Measurements from ENCODE around the gene TRIM31.

TRIM31 gene, protein sequence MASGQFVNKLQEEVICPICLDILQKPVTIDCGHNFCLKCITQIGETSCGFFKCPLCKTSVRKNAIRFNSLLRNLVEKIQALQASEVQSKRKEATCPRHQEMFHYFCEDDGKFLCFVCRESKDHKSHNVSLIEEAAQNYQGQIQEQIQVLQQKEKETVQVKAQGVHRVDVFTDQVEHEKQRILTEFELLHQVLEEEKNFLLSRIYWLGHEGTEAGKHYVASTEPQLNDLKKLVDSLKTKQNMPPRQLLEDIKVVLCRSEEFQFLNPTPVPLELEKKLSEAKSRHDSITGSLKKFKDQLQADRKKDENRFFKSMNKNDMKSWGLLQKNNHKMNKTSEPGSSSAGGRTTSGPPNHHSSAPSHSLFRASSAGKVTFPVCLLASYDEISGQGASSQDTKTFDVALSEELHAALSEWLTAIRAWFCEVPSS

DNA sequence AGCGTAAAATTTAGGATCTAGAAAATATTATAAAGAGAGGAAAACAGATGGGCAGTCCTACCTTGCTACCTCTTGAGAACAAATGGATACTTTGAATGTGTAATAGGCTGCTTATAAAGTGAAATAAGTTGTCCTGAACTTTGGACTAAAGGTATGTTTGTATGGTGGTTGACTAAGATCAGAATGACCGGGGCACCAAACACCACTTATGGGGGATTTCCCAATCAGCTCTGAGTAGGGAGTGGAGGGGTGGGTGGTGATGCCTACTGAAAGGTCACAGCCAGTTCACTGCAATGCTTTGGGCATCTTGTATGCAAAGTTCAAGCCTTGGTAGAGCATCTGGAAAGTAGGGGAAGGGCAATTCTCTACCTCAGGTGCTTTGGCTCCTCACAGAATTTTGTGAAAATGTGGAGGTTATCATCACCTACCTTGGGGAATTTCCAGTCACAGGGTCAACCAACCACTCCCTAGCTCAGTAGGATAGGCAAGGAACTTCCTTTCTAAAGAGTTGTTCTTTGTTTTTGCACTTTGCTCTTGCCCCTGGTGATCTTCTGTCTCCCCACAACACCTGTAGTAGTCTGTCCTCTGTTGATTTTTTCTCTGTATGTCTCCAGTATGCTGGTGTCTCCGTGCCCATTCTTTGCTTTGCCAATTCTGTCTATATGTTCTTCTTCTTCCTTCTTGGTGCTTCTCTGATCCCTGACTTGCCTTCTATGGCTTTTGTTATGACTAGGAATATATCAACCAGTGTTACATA, at the start of gene TRIM31:
TSS of gene TRIM31 (minus strand) at position 88 of the 757 bp plus-strand sequence. CDS start 285 bp downstream, outside the sequence.
- DNase-seq (ENCODE audit: low read depth), result no peak

DNA sequence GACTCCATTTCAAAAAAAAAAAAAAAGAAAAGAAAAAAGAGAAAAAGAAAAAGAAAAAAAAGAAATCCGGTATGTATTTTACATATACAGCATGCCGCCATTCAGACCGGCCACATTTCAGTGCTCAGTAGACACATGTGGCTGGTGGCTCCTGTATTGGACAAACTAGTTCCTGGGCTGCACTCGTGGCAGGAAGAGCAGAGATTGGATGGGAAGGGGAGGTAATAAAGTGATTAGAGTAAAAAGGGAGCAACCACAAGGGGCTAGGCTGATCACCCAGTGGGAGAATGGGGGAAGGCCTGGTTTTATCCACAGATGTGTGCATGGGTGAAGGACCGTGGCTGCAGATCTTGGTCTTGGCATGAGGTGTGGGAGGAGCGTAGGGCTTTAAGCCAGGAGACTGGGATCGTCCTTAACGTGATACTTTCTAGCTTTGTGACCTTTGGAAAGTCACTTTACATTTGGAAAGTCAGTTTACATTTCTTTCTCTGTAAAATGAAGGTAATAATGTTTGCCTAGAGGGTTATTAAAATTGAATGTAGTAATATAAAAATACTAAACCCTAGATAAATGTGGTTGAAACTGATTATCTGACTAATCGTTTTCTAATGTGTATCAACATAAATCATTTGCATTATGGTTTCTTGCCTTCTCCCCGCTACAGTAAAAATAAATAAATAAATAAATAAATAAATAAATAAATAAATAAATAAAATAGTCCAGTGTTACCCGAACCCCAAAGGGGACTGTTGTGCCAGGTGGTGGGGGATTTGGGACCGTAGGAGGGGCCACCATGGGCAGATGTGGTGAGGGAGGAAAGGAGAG, 49.6 kb upstream of the TRIM31 start:
- no peak for DNase-seq (ENCODE audit: low read depth)

DNA sequence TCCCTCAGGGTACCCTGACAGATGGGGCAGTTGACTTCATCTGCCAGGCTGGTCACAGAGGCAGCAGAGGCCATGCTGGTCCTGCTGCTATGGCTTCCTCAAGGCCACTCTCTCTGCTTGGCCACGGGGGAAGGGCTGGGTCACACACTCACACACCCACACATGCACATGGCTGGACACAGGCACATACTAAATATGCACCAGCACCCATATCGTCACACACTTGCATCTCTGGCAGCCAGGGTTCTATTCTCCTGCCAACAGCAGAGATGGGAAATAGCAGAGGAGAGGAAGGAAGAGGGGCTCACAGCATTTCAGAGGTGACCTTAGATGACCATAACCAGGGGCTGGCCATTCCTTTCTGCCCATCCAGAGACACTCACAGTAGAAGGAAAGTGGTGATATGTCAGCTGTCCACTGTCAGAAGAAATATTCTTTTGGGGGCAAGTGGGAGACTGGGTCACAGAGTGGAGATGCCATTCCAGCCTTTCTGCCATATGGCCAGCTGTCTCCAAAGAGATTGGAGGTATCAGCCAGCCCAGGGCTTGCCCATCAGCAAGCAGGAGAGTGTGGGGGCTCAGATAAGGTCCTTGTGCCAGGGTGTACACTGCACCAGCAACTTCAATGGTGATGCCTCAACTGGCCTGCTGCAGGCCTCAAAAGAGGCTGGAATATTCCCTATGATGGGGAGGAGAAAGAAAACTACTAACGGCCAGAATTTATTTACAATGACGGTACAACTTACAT, 48.1 kb upstream of the TRIM31 start, which contains the start of gene TRIM10:
TSS of gene TRIM10 (minus strand) at position 427 of the 747 bp plus-strand sequence. CDS start at position 74, 353 bp downstream.
- DNase-seq (ENCODE audit: low read depth), result no peak

DNA sequence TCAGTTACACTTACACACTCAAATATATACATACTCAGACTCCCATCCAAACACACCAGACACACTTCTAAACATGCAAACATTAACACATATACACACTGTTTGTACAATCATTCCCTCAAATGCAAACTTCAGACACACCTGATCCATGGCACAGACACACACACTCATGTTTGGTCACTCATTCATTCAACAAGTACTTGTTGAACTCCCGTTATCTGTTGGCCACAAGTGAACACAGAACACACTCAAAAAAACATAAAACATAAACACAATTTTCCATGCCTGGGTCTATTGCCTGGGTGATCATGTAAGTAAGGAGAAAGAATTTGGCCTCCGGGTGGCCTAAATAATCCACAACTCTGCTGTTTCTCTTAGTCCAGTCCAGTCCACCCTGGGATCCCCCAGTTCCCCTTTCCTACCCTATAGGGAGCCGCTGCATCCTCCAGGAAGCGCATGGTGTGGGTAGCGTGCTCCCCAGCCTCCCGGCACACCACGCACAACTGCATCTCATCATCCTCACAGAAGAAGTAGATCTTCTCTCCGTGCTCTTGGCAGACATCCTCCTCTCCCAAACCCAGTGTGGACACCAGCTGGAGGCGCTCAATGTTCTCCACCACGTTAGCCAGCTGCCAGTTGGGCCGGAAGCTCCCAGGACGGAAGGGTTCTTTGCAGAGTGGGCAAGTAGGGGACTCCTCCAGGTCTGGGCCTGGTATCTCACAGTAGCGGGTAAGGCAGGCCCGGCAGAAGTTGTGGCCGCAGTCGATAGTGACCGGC, 47.3 kb upstream of the TRIM31 start:
- no peak for DNase-seq (ENCODE audit: low read depth)

DNA sequence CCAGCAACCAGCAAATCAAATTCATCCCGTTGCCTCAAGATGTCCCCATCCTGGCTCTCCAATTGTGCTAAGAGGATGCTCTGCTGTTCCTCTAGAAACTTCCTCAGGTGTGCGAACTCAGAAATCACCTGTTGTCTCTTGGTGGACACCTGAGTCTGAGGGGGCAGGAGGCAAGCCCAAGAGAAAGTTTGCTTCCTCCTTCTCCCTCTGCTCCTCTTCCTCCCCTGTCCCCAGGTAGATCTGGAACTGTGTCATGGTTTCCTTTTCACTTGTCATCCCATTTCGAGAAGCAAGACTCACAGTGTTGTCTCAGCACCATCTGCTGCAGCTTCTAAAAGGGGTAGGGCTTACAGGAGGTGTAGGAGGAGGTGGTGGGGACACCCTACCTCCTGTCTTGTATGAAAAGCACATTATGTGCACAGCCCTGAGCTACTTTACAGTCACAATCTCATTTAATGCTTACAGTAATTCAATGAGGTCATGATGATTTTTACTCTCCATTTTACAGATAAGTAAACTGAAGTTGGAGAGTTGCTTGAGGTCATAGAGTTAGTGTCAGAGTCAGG, 45.7 kb upstream of the TRIM31 start:
- DNase-seq (ENCODE audit: low read depth), result no peak

DNA sequence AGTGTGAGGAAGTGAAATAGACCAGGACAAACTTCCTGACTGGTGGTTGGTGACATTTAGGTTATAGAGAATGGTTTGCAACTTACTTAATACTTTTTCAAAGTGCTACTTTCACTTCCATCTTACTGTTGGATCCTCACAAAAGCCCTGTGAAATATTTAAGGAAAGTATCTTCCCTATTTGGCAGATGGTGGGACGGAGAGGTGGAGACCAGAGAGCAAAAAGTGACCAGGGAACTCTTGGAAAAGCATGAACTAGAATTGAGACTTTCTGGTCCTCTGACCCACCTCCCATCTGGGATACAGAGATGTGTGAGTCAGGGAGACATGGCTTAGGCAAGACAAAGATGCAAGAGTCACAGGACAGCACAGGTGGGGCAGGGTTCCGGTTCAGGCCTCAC, 45.1 kb upstream of the TRIM31 start:
- no peak for DNase-seq (ENCODE audit: low read depth)

DNA sequence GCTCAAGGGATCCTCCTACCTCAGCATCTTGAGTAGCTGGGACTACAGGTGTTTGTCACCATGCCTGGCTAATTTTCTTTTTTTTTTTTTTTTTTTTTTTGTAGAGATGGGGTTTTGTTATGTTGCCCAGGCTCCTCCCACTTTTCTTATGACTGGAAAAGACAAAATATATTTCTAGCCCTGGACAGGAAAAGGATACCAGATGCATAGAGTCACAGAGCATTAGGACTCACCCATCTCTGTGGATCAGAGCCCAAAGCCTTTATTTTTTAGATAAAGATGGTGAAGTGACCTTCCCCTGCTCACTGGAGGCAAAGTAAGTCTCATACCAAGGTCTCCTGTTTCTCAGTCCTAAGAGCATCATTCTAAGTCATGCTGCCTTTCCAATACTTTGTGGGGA, 44.7 kb upstream of the TRIM31 start:
- DNase-seq (ENCODE audit: low read depth), result no peak

DNA sequence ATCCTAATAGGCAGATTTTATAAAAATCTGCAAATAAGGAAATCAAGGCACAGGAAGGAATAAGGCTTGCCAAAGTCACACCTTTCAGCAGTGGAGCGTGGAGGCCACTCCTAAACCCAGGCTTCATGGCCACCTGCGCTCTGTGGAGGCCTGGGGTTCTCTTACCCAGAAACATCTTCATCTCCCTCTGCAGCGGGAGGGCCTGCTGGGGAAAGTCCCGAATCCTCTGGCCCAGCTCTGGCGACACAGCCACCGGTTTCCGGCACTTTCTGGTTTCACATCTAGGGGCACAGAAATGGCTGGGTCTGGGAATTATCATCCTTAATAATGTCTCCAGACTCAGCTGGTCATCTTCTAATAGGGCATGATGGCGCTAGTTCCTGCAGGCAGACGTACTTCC, 43.9 kb upstream of the TRIM31 start:
- no peak for DNase-seq (ENCODE audit: low read depth)

DNA sequence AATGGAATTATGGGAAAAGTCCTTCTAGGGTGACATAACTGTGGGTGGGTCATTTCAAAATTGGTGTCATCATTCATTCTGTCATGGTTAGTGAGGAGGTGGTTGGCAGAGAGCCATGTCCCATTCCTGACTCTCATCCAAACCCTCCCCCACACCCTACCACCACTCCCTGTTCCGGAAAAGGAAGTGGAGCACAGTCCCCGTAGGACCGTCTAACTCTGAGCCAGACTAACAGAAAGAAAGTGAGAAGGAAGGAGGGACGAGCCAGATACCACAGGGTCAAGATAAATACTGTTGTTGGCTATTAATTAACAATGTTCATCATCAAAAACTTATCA, 43.3 kb upstream of the TRIM31 start:
- no peak for DNase-seq (ENCODE audit: low read depth)

DNA sequence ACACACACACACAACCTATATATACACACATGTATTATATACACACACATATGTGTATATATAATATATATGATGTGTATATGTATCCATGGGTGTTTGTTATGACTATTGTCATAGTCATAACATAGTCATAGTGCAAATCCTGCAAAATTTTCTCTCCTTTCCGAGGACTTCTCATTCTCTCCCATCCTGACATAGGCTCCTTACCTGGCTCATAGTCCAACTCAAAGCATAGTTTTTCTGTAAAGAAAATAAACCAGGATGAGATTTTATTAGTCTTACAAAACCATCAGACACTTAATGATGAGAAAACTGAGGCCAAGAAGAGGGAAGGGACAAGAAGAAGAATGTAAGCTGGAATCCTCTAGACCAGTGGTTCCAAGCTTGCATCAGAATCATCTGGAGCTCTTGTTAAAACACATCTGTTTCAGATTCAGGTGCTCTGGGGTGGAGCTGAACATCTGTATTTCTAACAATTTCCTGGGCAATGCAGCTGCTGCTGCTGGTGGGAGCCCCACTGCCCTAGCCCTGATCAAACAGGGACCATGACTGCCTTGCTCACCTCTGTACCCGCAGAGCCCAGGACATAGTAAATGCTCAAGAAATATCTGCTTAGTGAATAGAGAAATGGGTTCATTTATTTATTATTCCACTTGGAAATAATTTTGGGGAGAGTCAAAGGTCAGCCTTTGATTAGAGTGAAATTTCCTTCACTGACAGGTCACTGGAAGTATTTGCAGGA, 42.8 kb upstream of the TRIM31 start:
- no peak for DNase-seq (ENCODE audit: low read depth)

DNA sequence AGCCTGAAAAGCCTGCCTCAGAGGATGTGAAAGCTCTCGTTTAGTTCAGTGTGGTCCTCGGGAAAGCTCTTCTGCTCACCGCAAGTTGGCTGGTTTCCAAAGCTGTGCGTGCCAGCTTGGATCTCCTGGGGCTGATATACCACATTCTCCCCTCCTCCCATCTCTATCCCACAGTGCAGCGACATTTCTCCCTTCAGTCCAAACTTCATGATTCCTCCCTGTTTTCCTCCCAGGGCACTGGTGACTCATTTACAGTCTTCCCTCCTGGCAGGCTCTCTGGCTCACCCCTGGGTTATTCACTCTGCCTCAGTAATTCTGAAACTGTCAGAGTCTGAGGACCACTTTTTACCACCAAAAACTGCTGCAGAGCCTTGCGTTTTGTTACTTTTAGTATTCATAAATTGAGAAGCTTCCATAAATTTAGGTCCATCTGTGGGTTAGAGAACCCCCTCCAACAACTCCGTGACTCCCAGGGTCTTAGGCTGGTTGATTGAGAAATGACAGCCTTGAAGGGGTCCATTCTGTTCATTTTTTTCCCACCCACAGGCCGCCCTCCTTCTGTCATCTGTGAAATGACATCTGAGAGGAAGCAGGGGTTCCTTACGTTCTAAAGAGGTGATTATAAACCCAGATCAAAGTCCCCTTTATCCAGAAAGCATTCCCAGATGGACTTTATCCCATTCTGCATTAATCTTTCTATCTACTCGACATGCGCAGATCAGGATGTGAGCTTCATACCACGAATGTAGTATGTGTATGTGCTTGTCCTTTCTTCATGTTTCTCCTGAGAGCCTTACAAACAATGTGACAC, 42.0 kb upstream of the TRIM31 start:
- no peak for DNase-seq (ENCODE audit: low read depth)

DNA sequence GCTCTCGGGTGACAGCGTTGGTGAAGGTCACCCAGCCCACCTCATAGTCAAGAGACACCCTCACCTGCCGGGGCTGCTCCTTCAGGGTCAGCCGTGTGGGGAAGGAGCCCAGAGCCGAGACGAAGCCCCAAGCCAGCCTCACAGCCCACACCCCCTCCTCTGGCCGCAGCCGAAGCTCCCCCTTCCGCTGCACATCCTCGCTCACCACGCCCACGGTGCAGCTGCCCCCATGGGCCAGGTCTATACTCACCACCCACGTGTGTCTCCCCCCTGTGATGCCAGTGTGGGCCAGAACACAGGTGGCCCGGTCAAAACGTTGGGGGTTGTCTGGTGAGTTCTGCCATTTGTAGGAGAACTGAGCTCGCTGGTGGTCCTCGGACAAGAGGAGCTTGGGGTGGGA, 41.2 kb upstream of the TRIM31 start:
- no peak for DNase-seq (ENCODE audit: low read depth)

DNA sequence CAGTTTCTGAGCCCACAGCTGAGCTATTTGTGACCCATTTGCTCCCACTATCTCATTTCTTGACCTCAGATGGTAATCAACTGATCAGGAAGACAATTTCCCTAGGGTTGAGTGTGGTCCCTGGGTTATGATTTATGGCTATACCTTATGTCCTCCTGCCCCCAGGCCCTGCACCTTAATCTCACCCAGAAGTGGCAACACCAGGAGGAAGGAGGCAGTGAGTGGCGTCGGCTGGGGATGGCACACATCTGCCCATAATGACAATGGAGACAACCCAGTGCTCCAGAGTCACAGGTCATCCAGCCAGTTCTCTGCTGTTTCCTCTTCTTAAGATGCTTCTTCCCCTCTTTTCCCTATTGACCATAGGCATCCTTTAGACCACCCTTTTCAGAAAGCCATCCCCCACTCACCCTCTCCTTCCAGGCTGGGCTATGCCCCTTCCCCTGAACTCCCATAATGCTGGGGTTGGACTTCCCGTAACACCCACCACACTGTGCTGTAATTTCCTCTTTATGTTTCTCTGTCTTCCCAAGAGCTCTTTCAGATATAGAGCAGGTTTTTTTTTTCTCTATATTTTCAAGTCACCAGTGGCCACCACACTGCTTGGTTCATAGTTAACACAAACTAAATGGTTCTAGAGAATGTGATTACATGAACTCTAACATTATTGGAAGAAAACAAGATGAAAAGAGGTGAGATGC, 40.2 kb upstream of the TRIM31 start:
- no peak for DNase-seq (ENCODE audit: low read depth)

DNA sequence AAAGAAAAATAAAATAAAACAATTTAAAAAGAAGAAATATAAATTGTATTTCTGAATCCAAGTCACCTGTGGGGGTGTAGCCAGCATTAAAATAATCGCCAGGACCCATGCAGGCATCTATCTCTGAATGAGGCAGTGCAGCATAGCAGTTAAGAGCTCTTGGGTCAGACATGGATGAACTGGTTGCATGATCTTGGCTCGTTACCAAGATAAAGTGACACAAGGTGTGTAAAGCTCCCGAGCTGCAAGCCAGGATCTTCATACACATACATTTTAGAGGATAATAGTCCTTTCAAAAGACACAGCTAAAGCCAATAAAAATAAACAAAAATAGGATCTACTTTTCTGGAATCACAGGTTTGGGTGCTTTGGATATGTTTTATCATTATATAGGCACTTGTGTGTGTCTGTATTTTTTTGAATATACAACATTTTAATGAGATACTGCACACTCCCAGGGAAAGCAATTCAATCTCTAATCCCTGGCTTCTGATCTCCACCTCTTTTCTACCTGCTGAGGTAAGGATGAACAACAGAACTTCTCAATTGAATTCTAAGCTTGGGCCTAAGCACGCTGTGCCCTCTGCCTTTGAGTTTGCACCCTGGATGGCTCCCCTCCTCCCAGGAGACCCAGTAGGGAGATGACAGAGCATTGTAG, 39.3 kb upstream of the TRIM31 start:
- DNase-seq (ENCODE audit: low read depth), result no peak

DNA sequence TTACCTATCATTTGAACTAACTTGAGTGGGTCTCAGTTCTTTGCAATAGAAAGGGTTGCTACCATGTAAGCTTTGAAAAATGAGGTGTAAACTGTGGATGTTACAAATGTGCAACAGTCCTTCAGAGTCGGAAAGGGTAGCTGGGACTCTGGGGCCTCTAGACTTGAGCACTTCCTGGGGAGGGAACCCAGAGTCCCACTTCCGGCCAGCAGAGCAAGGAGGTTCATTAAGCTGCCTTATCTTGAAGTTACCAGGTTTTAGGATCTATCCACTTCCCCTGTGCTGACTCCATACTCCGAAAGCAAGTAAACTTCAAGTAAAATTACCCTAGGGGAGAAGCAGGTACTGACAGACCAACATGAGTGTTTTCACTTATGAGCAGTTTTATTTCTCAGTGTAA, 38.7 kb upstream of the TRIM31 start:
- DNase-seq (ENCODE audit: low read depth), result no peak

DNA sequence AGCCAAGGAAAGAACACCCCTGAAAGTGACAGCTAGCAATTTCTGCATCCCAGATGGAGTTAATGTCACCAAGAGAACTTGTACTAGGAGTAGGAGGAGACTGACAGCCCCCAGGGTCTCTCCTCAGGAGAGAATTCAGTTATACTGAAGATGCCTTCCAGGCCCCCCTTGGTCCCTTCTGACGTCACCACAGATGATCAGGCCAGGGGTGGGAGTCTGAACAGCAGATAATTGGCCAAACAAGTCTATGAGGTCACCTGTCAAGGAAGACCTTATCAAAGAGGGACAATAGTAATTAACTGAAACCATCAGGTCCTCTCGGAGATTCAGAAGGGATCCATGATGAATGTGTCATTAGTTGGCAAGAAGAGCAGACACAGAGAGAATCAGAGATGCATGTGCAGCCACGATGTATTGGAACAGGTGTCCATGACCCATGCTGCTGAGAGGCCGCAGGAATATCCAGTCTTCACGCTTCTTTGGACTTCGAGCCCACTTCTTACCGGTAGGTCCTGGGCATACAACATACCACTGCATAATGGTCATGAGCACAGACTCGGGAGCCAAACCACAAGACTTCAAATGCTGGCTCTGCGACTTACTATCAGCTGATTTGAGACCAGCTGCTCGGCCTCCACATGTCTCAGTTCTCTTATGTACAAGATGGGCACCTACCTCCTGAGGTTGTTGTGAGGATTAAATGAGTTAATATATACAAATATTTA, 37.9 kb upstream of the TRIM31 start:
- no peak for DNase-seq (ENCODE audit: low read depth)

DNA sequence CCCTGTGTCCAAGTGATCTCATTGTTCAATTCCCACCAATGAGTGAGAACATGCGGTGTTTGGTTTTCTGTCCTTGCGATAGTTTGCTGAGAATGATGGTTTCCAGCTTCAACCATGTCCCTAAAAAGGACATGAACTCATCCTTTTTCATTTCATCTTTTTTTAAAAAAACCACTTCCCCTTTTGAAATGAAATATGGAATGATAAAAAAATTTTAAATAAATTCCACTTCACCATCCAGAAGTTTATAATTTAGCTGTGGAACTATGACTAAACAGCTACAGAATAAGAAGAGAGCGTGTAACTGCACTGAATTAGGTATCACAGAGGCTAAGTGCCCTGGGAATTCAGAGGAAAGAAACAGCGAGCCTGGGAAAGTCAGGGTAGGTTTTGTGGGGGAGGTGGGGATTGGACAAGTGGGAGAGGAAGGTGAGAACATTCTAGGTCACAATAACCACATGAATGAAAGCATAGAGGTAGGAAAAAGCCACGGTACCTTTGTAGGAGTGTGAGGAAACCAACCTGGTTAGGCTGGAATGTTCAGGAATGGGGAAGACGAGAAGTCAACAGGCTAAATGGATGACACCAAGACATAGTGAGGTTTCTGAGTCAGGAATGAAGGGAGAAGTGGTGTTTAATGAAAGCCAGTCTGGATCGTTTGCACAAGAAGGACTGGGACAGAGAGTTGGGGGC, 37.1 kb upstream of the TRIM31 start:
- DNase-seq (ENCODE audit: low read depth), result no peak
